Keratinocyte (primary cell): ENCODE data around the gene LYRM2.

Experiments
- EZH2 ChIP-seq: IDR thresholded peaks from one replicate; pipeline ENCODE4 v1.6.1; 2012; ENCODE audit warnings: inconsistent platforms, mild to moderate bottlenecking, low read length, moderate library complexity
- TF ChIP-seq, protein P1 (sequence below), 3 experiments: IDR thresholded peaks in 1 of 3; conservative IDR thresholded peaks in 1 of 3; optimal IDR thresholded peaks in 1 of 3; 2 replicates in 2 of 3; 3 replicates in 1 of 3; pipeline versions ENCODE3 to v1.5.1; 2011; ENCODE audit warnings: low read length in 3 of 3, mild to moderate bottlenecking in 3 of 3, moderate library complexity in 2 of 3, control low read depth in 1 of 3, inconsistent platforms in 1 of 3; ENCODE audit not compliant: insufficient read depth in 2 of 3; ENCODE audit errors: extremely low read depth in 1 of 3

DNA sequence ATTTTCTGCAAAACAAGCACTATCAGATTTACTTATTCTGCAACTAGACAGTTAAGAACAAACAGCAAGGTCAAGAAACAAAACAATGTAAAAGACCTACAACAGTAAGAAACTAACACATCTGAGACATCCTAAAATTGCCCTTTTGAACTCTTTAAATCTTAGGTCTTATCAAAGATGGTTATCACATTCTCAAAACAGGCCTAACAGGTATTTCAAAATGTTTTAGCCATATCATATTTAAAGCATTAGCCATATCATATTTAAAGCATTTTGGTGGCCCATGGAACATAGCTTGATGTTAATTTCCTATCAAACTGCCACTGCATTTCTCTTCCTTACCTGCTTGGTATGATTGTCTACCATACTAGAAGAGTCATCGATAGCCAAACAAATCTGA lies 11.1 kb upstream of the LYRM2 start:
- TF ChIP-seq, protein P1, sequence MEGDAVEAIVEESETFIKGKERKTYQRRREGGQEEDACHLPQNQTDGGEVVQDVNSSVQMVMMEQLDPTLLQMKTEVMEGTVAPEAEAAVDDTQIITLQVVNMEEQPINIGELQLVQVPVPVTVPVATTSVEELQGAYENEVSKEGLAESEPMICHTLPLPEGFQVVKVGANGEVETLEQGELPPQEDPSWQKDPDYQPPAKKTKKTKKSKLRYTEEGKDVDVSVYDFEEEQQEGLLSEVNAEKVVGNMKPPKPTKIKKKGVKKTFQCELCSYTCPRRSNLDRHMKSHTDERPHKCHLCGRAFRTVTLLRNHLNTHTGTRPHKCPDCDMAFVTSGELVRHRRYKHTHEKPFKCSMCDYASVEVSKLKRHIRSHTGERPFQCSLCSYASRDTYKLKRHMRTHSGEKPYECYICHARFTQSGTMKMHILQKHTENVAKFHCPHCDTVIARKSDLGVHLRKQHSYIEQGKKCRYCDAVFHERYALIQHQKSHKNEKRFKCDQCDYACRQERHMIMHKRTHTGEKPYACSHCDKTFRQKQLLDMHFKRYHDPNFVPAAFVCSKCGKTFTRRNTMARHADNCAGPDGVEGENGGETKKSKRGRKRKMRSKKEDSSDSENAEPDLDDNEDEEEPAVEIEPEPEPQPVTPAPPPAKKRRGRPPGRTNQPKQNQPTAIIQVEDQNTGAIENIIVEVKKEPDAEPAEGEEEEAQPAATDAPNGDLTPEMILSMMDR (optimal IDR thresholded peaks at IDR 0.05 in 1 of 3, IDR thresholded peaks at IDR 0.05 in 1 of 3, conservative IDR thresholded peaks at IDR 0.05 in 1 of 3; ENCODE audit: extremely low read depth in 1 of 3, insufficient read depth in 2 of 3, low read length in 3 of 3) = no peak
- no peak for TF ChIP-seq EZH2
